Nephron (organoid): ENCODE data around the gene TENM4.

Source experiments
- H3K27ac Mint-ChIP-seq, 3 experiments: 2 replicates each; pipeline ENCODE4 v1.8.0; 2020; ENCODE audit warnings: mixed read lengths in 3 of 3, mild to moderate bottlenecking in 2 of 3, moderate library complexity in 1 of 3
- H3K27me3 Mint-ChIP-seq: 2 replicates; pipeline ENCODE4 v1.8.0; 2021; ENCODE audit warnings: low read depth, mild to moderate bottlenecking, moderate library complexity, mixed read lengths
- H3K36me3 Mint-ChIP-seq: 2 replicates; pipeline ENCODE4 v1.8.0; 2020; ENCODE audit warnings: low read depth, mixed read lengths
- H3K4me1 Mint-ChIP-seq: 2 replicates; pipeline ENCODE4 v1.8.0; 2020; ENCODE audit warnings: mixed read lengths
- H3K4me3 Mint-ChIP-seq, 3 experiments: 2 replicates each; pipeline ENCODE4 v1.8.0; 2020; ENCODE audit warnings: mild to moderate bottlenecking in 3 of 3, mixed read lengths in 3 of 3, moderate library complexity in 2 of 3
- H3K9me3 Mint-ChIP-seq: 2 replicates; pipeline ENCODE4 v1.8.0; 2020; ENCODE audit warnings: mixed read lengths
- TF ChIP-seq, protein P1 (sequence below), 3 experiments: fragments of 200-600 bp; sonication (generic); IDR thresholded peaks; one replicate each; pipeline ENCODE4 v1.5.0; 2021; ENCODE audit warnings: antibody characterized with exemption in 3 of 3; ENCODE audit not compliant: unreplicated experiment in 3 of 3

Gene TENM4

DNA sequence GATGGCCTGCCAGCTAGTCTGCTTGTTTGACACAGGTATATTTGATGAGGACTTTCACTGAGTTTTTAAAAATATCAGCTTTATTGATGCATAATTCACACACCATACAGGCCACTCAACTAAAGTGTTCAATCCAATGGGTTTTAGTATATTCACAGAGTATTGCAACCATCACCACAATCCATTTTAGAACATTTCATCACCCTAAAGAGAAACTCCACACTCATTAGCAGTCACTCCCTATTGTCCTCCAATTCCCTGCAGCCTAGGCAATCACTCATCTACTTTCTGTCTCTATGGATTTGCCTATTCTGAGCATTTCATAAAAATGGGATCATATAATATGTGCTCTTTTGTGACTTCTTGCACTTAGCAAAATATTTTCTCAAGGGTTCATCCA is 468.2 kb downstream of the TENM4 start:
- TF ChIP-seq, protein P1, sequence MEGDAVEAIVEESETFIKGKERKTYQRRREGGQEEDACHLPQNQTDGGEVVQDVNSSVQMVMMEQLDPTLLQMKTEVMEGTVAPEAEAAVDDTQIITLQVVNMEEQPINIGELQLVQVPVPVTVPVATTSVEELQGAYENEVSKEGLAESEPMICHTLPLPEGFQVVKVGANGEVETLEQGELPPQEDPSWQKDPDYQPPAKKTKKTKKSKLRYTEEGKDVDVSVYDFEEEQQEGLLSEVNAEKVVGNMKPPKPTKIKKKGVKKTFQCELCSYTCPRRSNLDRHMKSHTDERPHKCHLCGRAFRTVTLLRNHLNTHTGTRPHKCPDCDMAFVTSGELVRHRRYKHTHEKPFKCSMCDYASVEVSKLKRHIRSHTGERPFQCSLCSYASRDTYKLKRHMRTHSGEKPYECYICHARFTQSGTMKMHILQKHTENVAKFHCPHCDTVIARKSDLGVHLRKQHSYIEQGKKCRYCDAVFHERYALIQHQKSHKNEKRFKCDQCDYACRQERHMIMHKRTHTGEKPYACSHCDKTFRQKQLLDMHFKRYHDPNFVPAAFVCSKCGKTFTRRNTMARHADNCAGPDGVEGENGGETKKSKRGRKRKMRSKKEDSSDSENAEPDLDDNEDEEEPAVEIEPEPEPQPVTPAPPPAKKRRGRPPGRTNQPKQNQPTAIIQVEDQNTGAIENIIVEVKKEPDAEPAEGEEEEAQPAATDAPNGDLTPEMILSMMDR (IDR thresholded peaks at IDR 0.05; ENCODE audit: unreplicated experiment in 3 of 3) = no peak
- no peak overlapping the region for H3K4me3 Mint-ChIP-seq

DNA sequence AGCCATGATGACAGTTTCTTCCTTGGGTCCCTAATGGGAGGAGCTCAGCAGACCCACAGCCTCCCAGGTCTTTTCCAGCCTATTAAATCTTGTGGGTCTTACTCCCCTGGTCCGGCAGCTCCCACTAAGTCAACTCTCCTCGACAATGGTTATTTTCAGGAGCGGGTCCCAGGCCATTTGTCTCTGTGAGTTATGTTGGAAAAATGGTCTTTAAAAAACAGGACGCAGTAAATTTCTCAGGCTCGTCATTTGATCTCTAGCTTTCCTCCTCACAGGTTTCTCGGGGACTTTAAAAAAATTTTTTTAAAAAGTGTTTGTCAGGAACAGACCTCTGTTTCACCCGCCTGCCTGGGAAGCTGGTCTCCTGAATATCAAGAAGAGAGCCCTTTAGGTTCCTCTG is 468.7 kb downstream of the TENM4 start:
- H3K27ac Mint-ChIP-seq = peak overlapping the region in 2 of 3 experiments; percentile 69 to 79
- H3K36me3 Mint-ChIP-seq = no peaks in the 10 kb centered on the region
- no peaks in the 10 kb centered on the region for H3K9me3 Mint-ChIP-seq
- H3K4me3 Mint-ChIP-seq = no peak overlapping the region
- no peaks in the 10 kb centered on the region for H3K27me3 Mint-ChIP-seq
- TF ChIP-seq, protein P1 (IDR thresholded peaks at IDR 0.05; ENCODE audit: unreplicated experiment in 3 of 3) = no peak
- H3K4me1 Mint-ChIP-seq = peaks cover 29% of the 10 kb centered on the region

More for the DNA sequence above, 468.2 kb downstream of the TENM4 start:
- H3K27me3 Mint-ChIP-seq = no peaks in the 10 kb centered on the region
- no peaks in the 10 kb centered on the region for H3K9me3 Mint-ChIP-seq
- H3K36me3 Mint-ChIP-seq = peaks cover 3% of the 10 kb centered on the region
- peaks cover 29% of the 10 kb centered on the region for H3K4me1 Mint-ChIP-seq
- H3K27ac Mint-ChIP-seq = peak overlapping the region in 2 of 3 experiments; percentile 69 to 79

DNA sequence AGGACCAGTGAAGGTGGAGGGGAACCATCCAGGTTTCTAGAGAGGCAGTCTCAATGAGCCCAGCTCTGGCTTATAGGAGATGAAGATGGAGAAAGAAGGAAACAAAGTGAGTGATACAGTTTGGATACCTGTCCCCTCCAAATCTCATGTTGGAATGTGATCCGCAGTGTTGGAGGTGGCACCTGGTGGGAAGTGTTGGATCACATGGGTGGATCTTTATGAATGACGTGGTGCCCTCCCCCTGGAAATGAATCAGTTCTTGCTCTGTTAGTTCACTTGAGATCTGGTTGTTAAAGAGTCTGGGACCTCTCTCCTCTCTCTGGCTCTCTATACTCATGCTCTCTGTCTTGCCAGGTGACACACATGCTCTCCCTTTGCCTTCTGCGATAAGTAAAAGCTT is 473.0 kb downstream of the TENM4 start:
- TF ChIP-seq, protein P1 (IDR thresholded peaks at IDR 0.05; ENCODE audit: unreplicated experiment in 3 of 3) = no peak
- H3K4me1 Mint-ChIP-seq = peaks cover 27% of the 10 kb centered on the region
- H3K4me3 Mint-ChIP-seq = no peak overlapping the region
- H3K27me3 Mint-ChIP-seq = peaks cover 5% of the 10 kb centered on the region
- no peaks in the 10 kb centered on the region for H3K9me3 Mint-ChIP-seq
- no peak overlapping the region for H3K27ac Mint-ChIP-seq
- no peaks in the 10 kb centered on the region for H3K36me3 Mint-ChIP-seq

DNA sequence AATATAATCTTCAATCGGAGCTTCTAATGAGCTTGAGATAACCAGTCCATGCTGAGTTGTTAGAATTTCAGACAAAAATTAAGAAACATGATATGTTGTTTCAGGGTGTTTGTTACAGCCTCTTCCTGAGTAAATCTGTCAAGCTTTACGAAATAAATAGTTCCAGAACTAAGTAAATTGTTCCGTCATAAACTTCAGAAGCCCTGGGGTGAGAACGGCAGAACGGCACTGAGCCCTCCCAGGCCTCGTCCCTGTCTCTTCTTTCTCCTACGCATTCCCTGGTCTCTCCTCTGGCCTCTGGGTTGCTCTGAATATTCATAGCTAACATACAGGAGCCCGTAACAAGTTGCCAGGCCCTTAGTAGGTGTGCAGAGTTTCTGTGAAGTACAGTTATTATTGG is 475.4 kb downstream of the TENM4 start:
- no peaks in the 10 kb centered on the region for H3K36me3 Mint-ChIP-seq
- H3K4me1 Mint-ChIP-seq = peaks cover 42% of the 10 kb centered on the region
- no peaks in the 10 kb centered on the region for H3K9me3 Mint-ChIP-seq
- TF ChIP-seq, protein P1 (IDR thresholded peaks at IDR 0.05; ENCODE audit: unreplicated experiment in 3 of 3) = no peak
- peak overlapping the region in 2 of 3 experiments; percentile 74 to 83 for H3K27ac Mint-ChIP-seq
- H3K4me3 Mint-ChIP-seq = peak overlapping the region in 2 of 3 experiments; percentile 2 to 3
- H3K27me3 Mint-ChIP-seq = peaks cover 12% of the 10 kb centered on the region

DNA sequence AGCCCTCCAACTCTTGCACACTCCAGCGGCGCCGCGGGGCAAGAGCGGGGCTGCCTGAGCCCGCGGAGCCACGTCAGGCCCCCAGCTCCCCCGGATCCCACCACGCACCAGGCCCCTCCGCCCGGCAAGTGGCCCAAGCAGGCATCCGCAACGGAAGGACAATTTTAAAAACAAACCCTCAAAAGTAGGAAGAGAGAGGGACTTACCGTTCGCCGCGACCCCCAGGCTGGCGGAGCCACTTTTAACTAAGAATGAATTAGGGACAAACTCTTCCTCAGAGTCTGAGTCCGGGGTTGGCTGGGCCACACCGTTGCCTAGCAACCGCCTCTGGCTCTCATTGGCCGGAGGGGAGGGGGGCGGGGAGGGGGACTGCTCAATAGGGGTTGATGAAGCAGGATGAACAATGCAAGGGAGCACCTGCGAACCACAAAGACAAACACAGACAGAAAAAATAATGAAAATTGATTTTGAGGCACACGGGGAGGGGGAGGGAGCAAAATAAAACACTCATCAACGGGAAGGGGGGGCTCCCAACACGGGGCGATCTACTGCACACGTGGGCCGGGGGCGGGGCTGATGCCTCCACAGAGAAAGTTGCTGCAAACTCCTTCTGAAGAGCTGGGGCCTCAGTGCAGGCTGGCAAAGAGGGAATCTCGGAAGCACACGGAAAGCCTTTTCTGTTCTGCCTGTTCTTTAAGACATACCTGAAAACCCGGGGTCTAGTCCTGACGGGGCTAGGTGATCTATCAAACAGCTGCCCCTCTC is 478.7 kb downstream of the TENM4 start:
- H3K27me3 Mint-ChIP-seq = peaks cover 12% of the 10 kb centered on the region
- peak overlapping the region; percentile 12 to 69 (median 15) for H3K27ac Mint-ChIP-seq
- H3K4me1 Mint-ChIP-seq = peaks cover 59% of the 10 kb centered on the region
- TF ChIP-seq, protein P1 (IDR thresholded peaks at IDR 0.05; ENCODE audit: unreplicated experiment in 3 of 3) = no peak
- peak overlapping the region; percentile 74 to 88 (median 84) for H3K4me3 Mint-ChIP-seq
- H3K36me3 Mint-ChIP-seq = no peaks in the 10 kb centered on the region
- H3K9me3 Mint-ChIP-seq = no peaks in the 10 kb centered on the region

DNA sequence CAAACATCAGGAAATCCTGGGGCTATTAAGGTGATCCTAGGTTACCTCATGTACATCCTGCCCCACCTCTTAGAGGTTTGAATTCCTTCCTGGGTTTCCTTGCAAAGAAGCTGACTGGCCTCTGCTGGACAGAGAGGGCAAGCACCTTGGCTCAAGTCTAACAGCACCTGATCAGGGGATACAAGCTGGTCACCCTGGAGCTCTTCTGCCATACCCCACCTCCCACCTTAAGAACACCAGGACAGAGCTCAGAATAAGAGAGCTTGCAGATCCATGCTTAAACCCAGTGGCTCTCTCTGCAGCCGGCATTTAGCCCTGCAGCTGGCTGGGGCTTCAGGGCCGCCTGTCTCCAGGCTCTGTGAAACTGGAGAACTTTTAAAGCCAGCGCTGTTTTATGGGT is 479.6 kb downstream of the TENM4 start:
- Mint-ChIP-seq H3K4me1 (peaks cover 62% of the 10 kb centered on the region), H3K27ac (peak overlapping the region; percentile 15 to 69 (median 42)), H3K9me3 (no peaks in the 10 kb centered on the region), H3K4me3 (peak overlapping the region; percentile 74 to 88 (median 84)), H3K27me3 (peaks cover 12% of the 10 kb centered on the region), H3K36me3 (no peaks in the 10 kb centered on the region)
- TF ChIP-seq, protein P1 (IDR thresholded peaks at IDR 0.05; ENCODE audit: unreplicated experiment in 3 of 3) = peak; percentile 28 to 39 (median 30)
